B cell (primary cell): Measurements from ENCODE around the gene FBXL14. TPM values are rescaled to one million over a fixed set of nuclear protein-coding genes. Genes with fewer than 3 reads are reported as not detected.

Experiments
- ATAC-seq: fragments of 200-7000 bp; cut with Tn5 transposase; one replicate; pipeline ENCODE4 v1.10.0; 2021; ENCODE audit warnings: low read depth, mild to moderate bottlenecking, moderate number of reproducible peaks, moderate library complexity
- CTCF ChIA-PET: fragments of 350-600 bp; sonication (Branson Sonifier 250); formaldehyde crosslinking; loops from one replicate; lab custom pipeline; 2021; ENCODE audit warnings: antibody characterized with exemption, inconsistent platforms; lab: Charles Lee
- POLR2A ChIA-PET: fragments of 350-600 bp; sonication (Branson Sonifier 250); formaldehyde crosslinking; loops from one replicate; lab custom pipeline; 2021; ENCODE audit warnings: antibody characterized with exemption; lab: Charles Lee
- DNase-seq: peaks from one replicate; pipeline ENCODE4 v3.0.0; 2013
- H2AFZ ChIP-seq: 2 replicates; pipeline ENCODE4 v1.6.1; 2012; ENCODE audit warnings: mild to moderate bottlenecking, low read depth, low read length; ENCODE audit not compliant: insufficient read depth, poor library complexity, severe bottlenecking
- H3K27ac ChIP-seq, 2 donors: 1 replicate in 1 of 2; 2 replicates in 1 of 2; pipeline ENCODE4 v1.5.1; 2012 to 2013; ENCODE audit warnings: low read length in 2 of 2, mild to moderate bottlenecking in 2 of 2, moderate library complexity in 1 of 2
- H3K27me3 ChIP-seq, 4 experiments: fragments of 200-600 bp in 1 of 4; sonication (generic) in 1 of 4; replicated peaks in 1 of 4; 1 replicate in 2 of 4; 2 replicates in 2 of 4; pipeline versions ENCODE4 v1.6.1 to v1.7.0; 2013 to 2016; ENCODE audit warnings: low read length in 3 of 4, mild to moderate bottlenecking in 2 of 4, mixed read lengths in 1 of 4, moderate library complexity in 1 of 4; ENCODE audit not compliant: insufficient read depth in 4 of 4, control insufficient read depth in 3 of 4; ENCODE audit errors: control extremely low read depth in 1 of 4
- H3K36me3 ChIP-seq, 2 experiments: replicated peaks in 1 of 2; 1 replicate in 1 of 2; 2 replicates in 1 of 2; pipeline versions ENCODE4 v1.6.1 to v1.7.1; 2013; ENCODE audit warnings: low read length in 1 of 2; ENCODE audit not compliant: insufficient read depth in 2 of 2, control insufficient read depth in 1 of 2; ENCODE audit errors: control extremely low read depth in 1 of 2, extremely low read depth in 1 of 2
- H3K4me1 ChIP-seq, 2 donors: fragments of 200-600 bp in 1 of 2; sonication (generic) in 1 of 2; 1 replicate in 1 of 2; 2 replicates in 1 of 2; pipeline versions ENCODE4 v1.5.1 to v1.6.1; 2013 to 2017; ENCODE audit warnings: low read length in 2 of 2; ENCODE audit not compliant: control insufficient read depth in 2 of 2, insufficient read depth in 2 of 2
- H3K4me2 ChIP-seq: replicated peaks from 2 replicates; pipeline ENCODE3; 2012; ENCODE audit warnings: mild to moderate bottlenecking, low read depth, low read length; ENCODE audit not compliant: poor library complexity, severe bottlenecking
- H3K4me3 ChIP-seq, 5 experiments: fragments of 200-600 bp in 1 of 5; sonication (generic) in 1 of 5; 1 replicate in 3 of 5; 2 replicates in 2 of 5; pipeline versions ENCODE4 v1.5.1 to v1.7.0; 2011 to 2016; ENCODE audit warnings: low read length in 4 of 5, mild to moderate bottlenecking in 4 of 5, low read depth in 2 of 5, control low read depth in 1 of 5, moderate library complexity in 1 of 5; ENCODE audit not compliant: insufficient read depth in 1 of 5; ENCODE audit errors: control extremely low read depth in 1 of 5, extremely low read depth in 1 of 5
- H3K79me2 ChIP-seq: fragments of 200-600 bp; sonication (generic); one replicate; pipeline ENCODE4 v1.6.0; 2016; ENCODE audit warnings: low read length; ENCODE audit not compliant: control insufficient read depth, insufficient read depth
- H3K9ac ChIP-seq: fragments of 200-600 bp; sonication (generic); 2 replicates; pipeline ENCODE4 v1.6.1; 2017; ENCODE audit warnings: mild to moderate bottlenecking, low read length, moderate library complexity
- H3K9me3 ChIP-seq, 3 donors: one replicate each; pipeline versions ENCODE4 v1.6.1 to v1.7.1; 2013; ENCODE audit warnings: low read length in 2 of 3; ENCODE audit not compliant: control insufficient read depth in 2 of 3, insufficient read depth in 1 of 3; ENCODE audit errors: control extremely low read depth in 1 of 3
- H4K20me1 ChIP-seq: 2 replicates; pipeline ENCODE4 v1.6.0; 2012; ENCODE audit warnings: mild to moderate bottlenecking, low read length; ENCODE audit not compliant: insufficient read depth, control insufficient read depth, poor library complexity, severe bottlenecking
- H3K27ac Mint-ChIP-seq: one replicate; pipeline ENCODE4 v1.8.0; 2021; ENCODE audit warnings: mixed read lengths
- H3K27me3 Mint-ChIP-seq: one replicate; pipeline ENCODE4 v1.8.0; 2021; ENCODE audit warnings: mixed read lengths
- H3K4me1 Mint-ChIP-seq: one replicate; pipeline ENCODE4 v1.8.0; 2021; ENCODE audit warnings: mixed read lengths
- H3K4me3 Mint-ChIP-seq: one replicate; pipeline ENCODE4 v1.8.0; 2021; ENCODE audit warnings: mixed read lengths
- H3K9me3 Mint-ChIP-seq: one replicate; pipeline ENCODE4 v1.8.0; 2022; ENCODE audit warnings: mixed read lengths; ENCODE audit not compliant: insufficient read depth
- CTCF ChIP-seq: fragments of 200-600 bp; IDR thresholded peaks from one replicate; pipeline ENCODE4 v1.8.0; 2022; ENCODE audit warnings: antibody characterized with exemption, mild to moderate bottlenecking
- EZH2 ChIP-seq: IDR thresholded peaks from 2 replicates; pipeline ENCODE4 v1.6.1; 2012; ENCODE audit warnings: borderline replicate concordance, low read depth, mild to moderate bottlenecking, moderate library complexity, low read length; ENCODE audit not compliant: insufficient read depth, poor library complexity, severe bottlenecking
- WGBS: methylation state at CpG from one replicate; pipeline ENCODE4 v1.1.5; 2013; ENCODE audit warnings: missing lambda C conversion rate; ENCODE audit not compliant: insufficient coverage; 5-methylcytosine and 5-hydroxymethylcytosine counted together
- intact Hi-C: fragments of 100-400 bp; cut with micrococcal nuclease; formaldehyde crosslinking; loops from one replicate; pipeline ENCODE4 v1.10.0; 2022
- polyA plus RNA-seq: library from polyadenylated mRNA; depleted of rRNA; stranded (reverse); fragments of >200 nt; gene quantifications from 2 replicates; pipeline ENCODE4 v1.2.3, GENCODE V29; 2012
- total RNA-seq, 2 donors: library from RNA; stranded (reverse); fragments of 120-200 nt in 1 of 2; gene quantifications; 1 replicate in 1 of 2; 2 replicates in 1 of 2; pipeline versions ENCODE4 v1.2.3 to v1.2.4, GENCODE V29; 2013 to 2022

The FBXL14 gene
- total and polyA plus RNA-seq, 2 donors (not counting 1 experiment from before 2014, with no cell fraction given): 21.6 to 37.3 TPM

GRCh38 chr12:1565172-1565571 is 29.2 kb downstream of the FBXL14 start:
- H3K27ac ChIP-seq: no peak overlapping the region
- CTCF ChIA-PET: interaction anchor here (0.5 kb wide), 1 partner anchor 215 kb away, joined by 4 read pairs; no protein-coding TSS in a partner anchor
- no peak for DNase-seq
- WGBS: no CpG with 5 or more reads among the region's 5 CpGs
- no peak overlapping the region for H3K27ac Mint-ChIP-seq
- H2AFZ ChIP-seq: no peak overlapping the region
- TF ChIP-seq CTCF (no peak), EZH2 (no peak)
- POLR2A ChIA-PET: no interaction called here
- no peak for ATAC-seq
- no peak overlapping the region for H3K4me2 ChIP-seq
- no peaks in the 10 kb centered on the region for H3K4me1 Mint-ChIP-seq
- H3K36me3 ChIP-seq: peaks cover 0 to 3% of the 10 kb centered on the region in 2 experiments
- no peak overlapping the region for H3K9ac ChIP-seq
- intact Hi-C loops: no loop called here
- no peaks in the 10 kb centered on the region for H3K4me1 ChIP-seq
- H4K20me1 ChIP-seq: no peaks in the 10 kb centered on the region
- no peaks in the 10 kb centered on the region for H3K9me3 Mint-ChIP-seq
- no peak overlapping the region for H3K4me3 Mint-ChIP-seq
- no peaks in the 10 kb centered on the region for H3K27me3 Mint-ChIP-seq
- H3K9me3 ChIP-seq: no peaks in the 10 kb centered on the region
- no peaks in the 10 kb centered on the region for H3K27me3 ChIP-seq
- no peak overlapping the region for H3K4me3 ChIP-seq
- no peaks in the 10 kb centered on the region for H3K79me2 ChIP-seq

- ChIA-PET POLR2A (no interaction called here), CTCF (interaction anchor here (1.3 kb wide), 1 partner anchor 11 kb away, joined by 3 read pairs; no protein-coding TSS in a partner anchor)
- H3K27ac Mint-ChIP-seq: no peak overlapping the region
- Histone ChIP-seq H3K4me1 (no peaks in the 10 kb centered on the region), H3K36me3 (peaks cover 0 to 3% of the 10 kb centered on the region in 2 experiments), H3K4me2 (no peak overlapping the region), H3K27ac (no peak overlapping the region), H2AFZ (no peak overlapping the region), H3K9ac (no peak overlapping the region), H3K79me2 (no peaks in the 10 kb centered on the region), H3K9me3 (no peaks in the 10 kb centered on the region), H4K20me1 (no peaks in the 10 kb centered on the region), H3K4me3 (no peak overlapping the region), H3K27me3 (no peaks in the 10 kb centered on the region)
- H3K27me3 Mint-ChIP-seq: no peaks in the 10 kb centered on the region
- ATAC-seq (no peak), DNase-seq (no peak)
- no CpG with 5 or more reads among the region's 2 CpGs for WGBS
- no peaks in the 10 kb centered on the region for H3K4me1 Mint-ChIP-seq
- TF ChIP-seq EZH2 (no peak), CTCF (no peak)
- intact Hi-C loops: no loop called here
- H3K9me3 Mint-ChIP-seq: no peaks in the 10 kb centered on the region
- no peak overlapping the region for H3K4me3 Mint-ChIP-seq
Observed at GRCh38 chr12:1564067-1564466, 30.3 kb downstream of the FBXL14 start.
